ENCODE measurements around the gene ROBO2. TPM values are rescaled to one million over a fixed set of nuclear protein-coding genes. Genes with fewer than 3 reads are reported as not detected.

ROBO2 gene
- polyA plus RNA-seq, 1 of the 3 experiments (the other 2 are of a cell fraction): not detected

DNA sequence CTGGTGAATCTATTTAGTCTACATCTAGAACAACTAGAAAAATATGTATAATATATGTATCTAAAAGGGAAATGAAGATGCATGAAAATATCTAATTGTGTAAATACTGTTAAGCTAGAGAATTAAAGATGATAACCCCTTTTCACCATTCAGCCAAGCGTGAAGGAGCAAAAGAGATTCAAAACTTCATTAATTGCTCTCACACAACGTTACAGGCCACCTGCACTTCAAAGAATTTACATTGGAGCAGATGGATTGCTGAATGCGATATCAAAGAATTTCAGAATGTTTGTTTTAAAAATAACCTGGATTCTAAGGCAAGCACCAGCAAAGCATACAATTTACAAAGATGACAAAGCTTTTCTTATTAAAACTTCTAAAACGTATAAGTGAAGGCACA lies 243.2 kb downstream of the ROBO2 start:
- POLR2A ChIA-PET: no interaction called here
- H3K9me3 ChIP-seq: no peaks in the 10 kb centered on the region

More for the DNA sequence above, 243.2 kb downstream of the ROBO2 start:
- H3K4me3 ChIP-seq (ENCODE audit: low read depth in 2 of 2, low read length in 1 of 2): no peak overlapping the region
- H3K36me3 ChIP-seq (replicated peaks in 1 of 2; ENCODE audit: control insufficient read depth in 1 of 2, insufficient read depth in 2 of 2, low read length in 1 of 2): no peaks in the 10 kb centered on the region
- no peaks in the 10 kb centered on the region for H3K9me2 ChIP-seq
- H3K79me2 ChIP-seq (ENCODE audit: insufficient read depth): no peaks in the 10 kb centered on the region
- H4K20me1 ChIP-seq (ENCODE audit: insufficient read depth): no peaks in the 10 kb centered on the region
- H3K27me3 ChIP-seq (ENCODE audit: insufficient read depth): no peaks in the 10 kb centered on the region
- no peak overlapping the region; the same call in 1 of the 2 replicates for H2AFZ ChIP-seq (ENCODE audit: low read depth)
- no peak overlapping the region for H3K27ac ChIP-seq (ENCODE audit: low read depth in 2 of 2, low read length in 1 of 2)
- CTCF ChIA-PET: interaction anchor here (0.7 to 1.1 kb wide), 3 partner anchors 22 to 1704 kb away, joined by 3 to 7 read pairs (median 3); no protein-coding TSS in a partner anchor
- no peak for DNase-seq
- WGBS (ENCODE audit: low lambda C conversion rate): 51% methylated on average over 4 of the region's 4 CpGs
- TF ChIP-seq FOXM1 (IDR thresholded peaks at IDR 0.05; ENCODE audit: low read depth) (no peak), RFX5 (IDR thresholded peaks at IDR 0.05; ENCODE audit: low read length) (no peak), SIN3A (IDR thresholded peaks at IDR 0.05; ENCODE audit: borderline replicate concordance, low read depth, low read length) (no peak), CHD2 (IDR thresholded peaks at IDR 0.05; ENCODE audit: low read length, partially characterized antibody) (no peak), FOSL2 (IDR thresholded peaks at IDR 0.05; ENCODE audit: borderline replicate concordance, low read depth) (no peak), TCF12 (IDR thresholded peaks at IDR 0.05) (no peak), YY1 (IDR thresholded peaks at IDR 0.05; ENCODE audit: low read depth) (no peak)
- TF ChIP-seq, protein P1, sequence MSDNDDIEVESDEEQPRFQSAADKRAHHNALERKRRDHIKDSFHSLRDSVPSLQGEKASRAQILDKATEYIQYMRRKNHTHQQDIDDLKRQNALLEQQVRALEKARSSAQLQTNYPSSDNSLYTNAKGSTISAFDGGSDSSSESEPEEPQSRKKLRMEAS (IDR thresholded peaks at IDR 0.05; ENCODE audit: low read depth): no peak
- TF ChIP-seq, protein P2, sequence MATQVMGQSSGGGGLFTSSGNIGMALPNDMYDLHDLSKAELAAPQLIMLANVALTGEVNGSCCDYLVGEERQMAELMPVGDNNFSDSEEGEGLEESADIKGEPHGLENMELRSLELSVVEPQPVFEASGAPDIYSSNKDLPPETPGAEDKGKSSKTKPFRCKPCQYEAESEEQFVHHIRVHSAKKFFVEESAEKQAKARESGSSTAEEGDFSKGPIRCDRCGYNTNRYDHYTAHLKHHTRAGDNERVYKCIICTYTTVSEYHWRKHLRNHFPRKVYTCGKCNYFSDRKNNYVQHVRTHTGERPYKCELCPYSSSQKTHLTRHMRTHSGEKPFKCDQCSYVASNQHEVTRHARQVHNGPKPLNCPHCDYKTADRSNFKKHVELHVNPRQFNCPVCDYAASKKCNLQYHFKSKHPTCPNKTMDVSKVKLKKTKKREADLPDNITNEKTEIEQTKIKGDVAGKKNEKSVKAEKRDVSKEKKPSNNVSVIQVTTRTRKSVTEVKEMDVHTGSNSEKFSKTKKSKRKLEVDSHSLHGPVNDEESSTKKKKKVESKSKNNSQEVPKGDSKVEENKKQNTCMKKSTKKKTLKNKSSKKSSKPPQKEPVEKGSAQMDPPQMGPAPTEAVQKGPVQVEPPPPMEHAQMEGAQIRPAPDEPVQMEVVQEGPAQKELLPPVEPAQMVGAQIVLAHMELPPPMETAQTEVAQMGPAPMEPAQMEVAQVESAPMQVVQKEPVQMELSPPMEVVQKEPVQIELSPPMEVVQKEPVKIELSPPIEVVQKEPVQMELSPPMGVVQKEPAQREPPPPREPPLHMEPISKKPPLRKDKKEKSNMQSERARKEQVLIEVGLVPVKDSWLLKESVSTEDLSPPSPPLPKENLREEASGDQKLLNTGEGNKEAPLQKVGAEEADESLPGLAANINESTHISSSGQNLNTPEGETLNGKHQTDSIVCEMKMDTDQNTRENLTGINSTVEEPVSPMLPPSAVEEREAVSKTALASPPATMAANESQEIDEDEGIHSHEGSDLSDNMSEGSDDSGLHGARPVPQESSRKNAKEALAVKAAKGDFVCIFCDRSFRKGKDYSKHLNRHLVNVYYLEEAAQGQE (IDR thresholded peaks at IDR 0.05; ENCODE audit: low read depth, low read length): no peak
- TF ChIP-seq, protein P3, sequence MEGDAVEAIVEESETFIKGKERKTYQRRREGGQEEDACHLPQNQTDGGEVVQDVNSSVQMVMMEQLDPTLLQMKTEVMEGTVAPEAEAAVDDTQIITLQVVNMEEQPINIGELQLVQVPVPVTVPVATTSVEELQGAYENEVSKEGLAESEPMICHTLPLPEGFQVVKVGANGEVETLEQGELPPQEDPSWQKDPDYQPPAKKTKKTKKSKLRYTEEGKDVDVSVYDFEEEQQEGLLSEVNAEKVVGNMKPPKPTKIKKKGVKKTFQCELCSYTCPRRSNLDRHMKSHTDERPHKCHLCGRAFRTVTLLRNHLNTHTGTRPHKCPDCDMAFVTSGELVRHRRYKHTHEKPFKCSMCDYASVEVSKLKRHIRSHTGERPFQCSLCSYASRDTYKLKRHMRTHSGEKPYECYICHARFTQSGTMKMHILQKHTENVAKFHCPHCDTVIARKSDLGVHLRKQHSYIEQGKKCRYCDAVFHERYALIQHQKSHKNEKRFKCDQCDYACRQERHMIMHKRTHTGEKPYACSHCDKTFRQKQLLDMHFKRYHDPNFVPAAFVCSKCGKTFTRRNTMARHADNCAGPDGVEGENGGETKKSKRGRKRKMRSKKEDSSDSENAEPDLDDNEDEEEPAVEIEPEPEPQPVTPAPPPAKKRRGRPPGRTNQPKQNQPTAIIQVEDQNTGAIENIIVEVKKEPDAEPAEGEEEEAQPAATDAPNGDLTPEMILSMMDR (IDR thresholded peaks at IDR 0.05): no peak
- TF ChIP-seq, protein P4, sequence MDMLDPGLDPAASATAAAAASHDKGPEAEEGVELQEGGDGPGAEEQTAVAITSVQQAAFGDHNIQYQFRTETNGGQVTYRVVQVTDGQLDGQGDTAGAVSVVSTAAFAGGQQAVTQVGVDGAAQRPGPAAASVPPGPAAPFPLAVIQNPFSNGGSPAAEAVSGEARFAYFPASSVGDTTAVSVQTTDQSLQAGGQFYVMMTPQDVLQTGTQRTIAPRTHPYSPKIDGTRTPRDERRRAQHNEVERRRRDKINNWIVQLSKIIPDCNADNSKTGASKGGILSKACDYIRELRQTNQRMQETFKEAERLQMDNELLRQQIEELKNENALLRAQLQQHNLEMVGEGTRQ (IDR thresholded peaks at IDR 0.05; ENCODE audit: borderline replicate concordance, low read depth, low read length): no peak
- H3K4me2 ChIP-seq: no peak overlapping the region
- H3F3A ChIP-seq (replicated peaks; ENCODE audit: insufficient read depth): no peaks in the 10 kb centered on the region
- no peak overlapping the region for H3K9ac ChIP-seq
- peaks cover 0 to 3% of the 10 kb centered on the region in 2 experiments; a peak in 2 of 4 replicates for H3K4me1 ChIP-seq (ENCODE audit: control insufficient read depth in 1 of 2, insufficient read depth in 2 of 2, low read depth in 1 of 2, low read length in 1 of 2)

Measured in SK-N-SH (cell line).